AG09309 (cell line): Measurements from ENCODE around the gene OLFM1.
"Not testable (repeated sequence)": the region's sequence is repeated elsewhere in the genome, so short reads cannot be mapped to it uniquely, and the experiment has no call there.

Experiments used
- DNase-seq: peaks from one replicate; pipeline ENCODE4 v3.0.0-alpha.2; 2010; ENCODE audit warnings: low read depth
- H3K4me3 ChIP-seq: 2 replicates; pipeline ENCODE4 v1.5.1; 2011; ENCODE audit warnings: mild to moderate bottlenecking, low read depth, low read length, moderate library complexity; ENCODE audit not compliant: control insufficient read depth
- CTCF ChIP-seq: IDR thresholded peaks from 2 replicates; pipeline ENCODE4 v1.5.1; 2011; ENCODE audit warnings: mild to moderate bottlenecking, low read depth, low read length, inconsistent platforms; ENCODE audit not compliant: insufficient read depth, control insufficient read depth; ENCODE audit errors: missing control alignments

OLFM1 gene

GRCh38 chr9:135056541-135056940, 30.9 kb upstream of the OLFM1 start:
- no peak overlapping the region for H3K4me3 ChIP-seq
- TF ChIP-seq CTCF = no peak
- DNase-seq = no peak

- DNase-seq = no peak
- H3K4me3 ChIP-seq = no peak overlapping the region
- no peak for TF ChIP-seq CTCF
Observed at GRCh38 chr9:135060461-135061116, 26.9 kb upstream of the OLFM1 start.

- DNase-seq = no peak
- H3K4me3 ChIP-seq = no peak overlapping the region
- TF ChIP-seq CTCF = no peak
Observed at GRCh38 chr9:135061441-135061840, 26.0 kb upstream of the OLFM1 start.

GRCh38 chr9:135062254-135062653, 25.2 kb upstream of the OLFM1 start:
- H3K4me3 ChIP-seq = no peak overlapping the region
- no peak for TF ChIP-seq CTCF
- DNase-seq = no peak

- not testable (repeated sequence) for H3K4me3 ChIP-seq, DNase-seq
Observed at GRCh38 chr9:135063466-135063865, 24.0 kb upstream of the OLFM1 start.

GRCh38 chr9:135063888-135064287, 23.6 kb upstream of the OLFM1 start:
- not testable (repeated sequence) for H3K4me3 ChIP-seq, DNase-seq

GRCh38 chr9:135065151-135065550, 22.3 kb upstream of the OLFM1 start:
- no peak for DNase-seq
- H3K4me3 ChIP-seq = no peak overlapping the region
- TF ChIP-seq CTCF = no peak

- TF ChIP-seq CTCF = no peak
- DNase-seq = no peak
- no peak overlapping the region for H3K4me3 ChIP-seq
Observed at GRCh38 chr9:135065804-135066203, 21.7 kb upstream of the OLFM1 start.
